HG02885 (cell line): Measurements from ENCODE around the gene ALAD.
"Not testable (repeated sequence)": the region's sequence is repeated elsewhere in the genome, so short reads cannot be mapped to it uniquely, and the experiment has no call there.

Source experiments
- ATAC-seq: cut with Tn5 transposase; IDR thresholded peaks from one replicate; pipeline ENCODE4 v1.9.1; 2021; ENCODE audit warnings: mild to moderate bottlenecking; ENCODE audit not compliant: unreplicated experiment, poor library complexity

ALAD gene

GRCh38 chr9:113375057-113376023 is 25.7 kb downstream of the ALAD start:
- no peak for ATAC-seq

DNA sequence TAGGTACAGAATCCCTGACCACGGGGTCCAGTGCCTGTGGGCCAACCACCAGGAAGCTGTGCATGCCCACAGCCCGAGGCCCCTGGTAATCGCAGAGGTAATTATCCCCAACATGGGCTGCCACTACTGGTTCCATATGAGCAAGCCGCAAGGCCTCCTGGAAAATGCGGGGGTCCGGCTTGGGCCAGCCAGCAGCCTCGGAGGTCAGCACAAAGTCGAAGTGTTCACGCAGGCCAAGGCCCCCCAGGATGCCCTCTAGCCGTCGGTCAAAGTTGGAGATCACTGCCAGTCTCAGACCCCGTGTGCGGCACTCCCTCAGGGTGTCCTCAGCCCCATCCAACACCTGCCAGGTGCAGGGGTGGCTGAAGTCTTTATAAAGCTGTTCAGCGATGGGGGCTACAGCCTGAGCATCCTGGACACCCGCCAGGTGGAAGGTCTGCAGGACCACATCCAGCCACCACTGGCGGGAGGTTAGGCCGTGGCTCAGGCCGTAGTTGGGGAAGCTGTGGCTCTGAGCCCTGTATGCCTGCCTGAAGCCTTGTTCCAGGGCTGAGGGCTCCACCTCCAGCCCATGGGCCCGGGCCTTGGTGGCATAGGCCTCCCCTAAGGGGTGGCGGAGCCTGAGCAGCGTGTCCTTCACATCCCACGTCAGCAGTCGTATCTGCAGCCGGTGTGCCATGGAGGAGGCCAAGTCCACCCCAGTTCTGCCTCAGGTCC is 27.2 kb downstream of the ALAD start:
- ATAC-seq = no peak

DNA sequence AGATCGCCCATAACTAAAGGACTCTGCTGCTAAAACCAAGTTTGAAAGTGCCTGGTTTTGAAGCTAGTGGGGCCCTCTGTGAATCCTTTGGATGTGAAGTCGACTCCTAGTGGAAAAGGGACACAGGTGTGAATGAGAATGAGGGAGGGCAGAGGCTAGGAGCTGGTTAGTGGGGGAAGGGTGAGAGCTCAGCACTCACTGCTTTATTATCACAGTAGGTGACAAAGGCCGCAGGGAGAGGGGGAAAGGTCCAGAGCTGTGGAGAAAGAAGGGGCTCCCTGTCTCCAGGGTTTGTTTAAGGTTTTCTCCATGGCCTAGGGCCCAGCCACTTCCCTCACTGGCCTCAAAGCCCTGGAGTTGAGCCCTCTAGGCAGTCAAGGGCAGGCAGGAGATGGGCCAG is 27.8 kb downstream of the ALAD start:
- no peak for ATAC-seq

GRCh38 chr9:113372059-113372458 is 29.0 kb downstream of the ALAD start:
- ATAC-seq = no peak

DNA sequence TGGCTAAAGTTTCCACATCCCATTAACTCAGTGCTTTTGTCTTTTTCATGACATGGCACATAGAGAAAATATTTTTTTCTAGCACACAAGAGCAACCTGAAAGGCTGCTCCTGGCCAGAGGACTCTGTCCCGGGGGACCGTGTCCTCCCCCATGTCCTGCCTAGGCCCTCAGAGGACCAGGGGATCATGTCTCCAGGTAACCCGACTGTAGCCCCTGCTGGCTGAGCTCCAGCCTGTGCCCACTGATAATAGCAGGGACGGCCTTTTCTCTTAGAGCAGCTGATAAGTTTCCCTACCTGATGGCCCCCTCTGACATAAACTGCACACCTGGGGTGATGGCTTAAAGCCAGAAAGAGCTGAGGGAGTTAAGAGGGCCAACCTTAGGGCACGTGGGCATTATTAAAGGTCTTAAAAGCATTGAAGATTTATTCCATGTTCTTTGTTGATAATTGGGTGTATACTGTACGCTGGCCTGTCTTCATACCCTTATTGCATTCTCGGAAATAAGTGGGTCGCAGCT is 30.2 kb downstream of the ALAD start:
- no peak for ATAC-seq

GRCh38 chr9:113369855-113370140 is 31.3 kb downstream of the ALAD start:
- no peak for ATAC-seq

DNA sequence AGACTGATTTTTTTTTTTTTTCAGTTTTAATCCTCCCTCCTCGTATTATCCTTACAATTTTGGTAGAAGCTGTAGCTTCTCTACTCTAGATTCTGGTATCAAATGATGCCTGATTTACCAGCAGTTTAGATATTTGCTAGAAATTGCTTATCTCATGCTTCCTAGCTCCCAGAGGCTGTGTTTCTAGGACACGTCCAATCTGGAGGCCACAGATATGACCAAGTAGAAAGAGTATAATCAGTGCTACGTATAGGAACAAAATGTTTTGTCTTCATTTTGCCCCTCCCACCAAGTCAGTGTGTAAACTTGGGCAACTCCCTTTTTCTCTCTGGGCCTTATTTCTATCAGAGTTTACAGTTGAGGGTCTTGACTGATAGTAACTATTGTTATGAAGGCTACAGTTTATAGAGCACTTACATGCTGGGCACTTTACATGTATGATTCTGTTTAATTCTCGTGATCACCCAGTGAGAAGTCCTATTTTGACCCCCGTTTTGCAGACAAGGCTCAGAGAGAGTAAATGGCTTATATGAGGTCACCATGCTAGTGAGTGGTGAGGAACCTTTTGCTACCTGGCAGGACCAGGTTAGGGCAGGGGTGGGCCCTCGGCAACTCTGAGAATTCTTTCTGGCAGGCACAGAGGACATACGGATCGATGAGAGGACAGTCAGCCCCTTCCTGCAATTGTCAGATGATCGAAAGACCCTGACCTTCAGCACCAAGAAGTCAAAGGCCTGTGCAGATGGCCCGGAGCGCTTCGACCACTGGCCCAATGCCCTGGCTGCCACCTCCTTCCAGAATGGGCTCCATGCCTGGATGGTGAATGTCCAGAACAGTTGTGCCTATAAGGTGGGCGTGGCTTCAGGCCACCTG is 31.9 kb downstream of the ALAD start:
- ATAC-seq = no peak

DNA sequence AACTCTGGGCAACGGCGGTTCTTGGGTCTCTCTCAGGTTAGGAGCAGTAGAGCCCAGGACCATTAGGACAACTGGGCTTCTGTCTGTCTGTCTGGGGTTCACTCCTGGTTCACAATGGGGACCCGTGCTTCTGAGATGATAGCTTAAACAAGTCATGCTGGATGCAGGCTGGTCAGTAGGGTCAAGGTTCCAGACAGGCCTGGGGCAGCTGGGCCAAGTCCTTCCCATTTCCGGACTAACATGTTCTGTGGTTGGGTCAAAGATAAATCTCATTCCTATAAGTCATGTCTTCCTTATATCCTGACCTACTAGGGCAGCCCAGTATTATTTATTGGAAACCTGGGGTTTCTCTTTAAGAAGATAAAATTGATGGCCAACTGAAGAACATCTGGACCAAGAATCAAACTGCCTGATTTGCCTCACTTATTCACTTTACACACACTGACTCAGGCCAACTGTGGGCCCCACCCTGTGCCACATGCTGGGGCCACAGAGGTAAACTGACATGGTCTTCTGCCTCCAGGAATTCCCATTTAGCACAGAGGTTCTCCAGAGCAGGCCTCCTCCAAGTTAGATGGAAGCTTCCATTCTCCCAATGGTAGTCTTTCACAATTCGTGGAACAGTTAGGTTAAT is 32.6 kb downstream of the ALAD start:
- ATAC-seq = no peak

- ATAC-seq = not testable (repeated sequence)
Observed at GRCh38 chr9:113365652-113366051, 35.4 kb downstream of the ALAD start.

DNA sequence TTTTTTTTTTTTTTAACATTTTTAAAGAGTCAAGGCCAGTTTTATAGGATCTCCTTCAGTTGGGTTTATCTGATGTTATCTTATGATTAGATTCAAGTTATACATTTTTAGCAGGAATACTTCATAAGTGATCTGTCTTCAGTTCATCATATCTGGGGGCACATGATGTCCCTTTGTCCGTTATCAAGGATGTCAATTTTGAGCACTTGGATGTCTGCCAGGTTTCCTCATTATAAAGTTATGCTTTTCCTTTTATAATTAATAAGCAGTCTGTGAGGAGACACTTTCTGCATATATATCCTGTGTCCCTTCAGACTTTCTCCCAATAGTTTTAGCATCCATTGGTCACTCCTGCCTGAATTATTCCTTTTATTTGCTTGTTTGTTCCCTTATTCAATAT is 36.1 kb downstream of the ALAD start:
- ATAC-seq = no peak

GRCh38 chr9:113363336-113363735 is 37.7 kb downstream of the ALAD start:
- ATAC-seq = no peak

DNA sequence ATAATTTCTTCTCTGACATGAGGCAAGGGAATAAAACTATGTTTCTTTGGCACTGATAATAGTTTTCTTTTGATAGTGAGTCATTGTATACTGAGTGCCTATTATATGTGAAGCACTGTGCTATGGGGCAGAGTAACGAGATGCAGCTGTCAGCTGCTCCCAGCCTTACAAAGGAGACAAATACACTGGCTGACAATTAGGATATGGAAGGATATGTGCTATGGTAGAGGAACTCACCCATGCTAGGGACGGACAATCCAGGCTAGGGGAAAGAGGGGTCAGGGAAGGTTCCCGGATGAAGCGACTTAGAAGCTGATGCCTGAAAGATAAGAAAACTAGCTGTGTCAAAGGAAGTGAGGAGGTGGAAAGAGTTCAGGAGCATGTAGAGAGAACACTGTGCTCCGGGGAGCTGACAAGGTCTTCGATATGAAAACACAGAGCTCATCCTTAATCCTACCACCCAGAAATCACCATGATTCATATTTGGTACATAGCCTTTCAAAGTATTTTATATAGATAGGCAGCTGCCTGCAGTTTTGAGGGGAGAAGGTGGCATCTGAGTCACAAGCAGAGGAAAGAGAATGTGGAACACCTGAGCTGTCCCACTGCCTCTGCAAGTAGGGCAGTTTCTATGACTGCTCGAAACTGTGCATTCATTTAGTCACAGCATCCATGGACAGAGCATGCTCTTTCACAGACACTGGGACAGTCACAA is 39.6 kb downstream of the ALAD start:
- no peak for ATAC-seq

GRCh38 chr9:113360242-113360842 is 40.7 kb downstream of the ALAD start:
- ATAC-seq = no peak

DNA sequence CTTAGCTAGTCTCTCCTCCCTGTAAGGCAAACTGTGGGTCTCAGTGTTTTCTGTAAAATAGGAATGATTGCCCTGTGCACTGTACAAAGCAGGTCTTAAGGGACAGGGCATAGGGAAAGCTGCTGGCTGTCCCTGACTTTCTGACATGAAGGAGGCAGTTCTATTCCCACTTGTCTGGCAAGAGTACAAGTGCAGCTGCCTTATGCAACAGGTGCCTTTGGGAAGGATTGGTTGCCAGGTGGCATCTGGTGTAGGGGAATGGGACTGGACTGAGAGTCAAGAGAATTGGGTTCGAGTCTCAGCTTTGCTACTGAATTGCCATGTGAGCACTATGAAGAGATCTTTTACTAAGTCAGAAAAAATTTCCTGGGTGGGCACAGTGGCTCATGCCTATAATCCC is 41.7 kb downstream of the ALAD start:
- ATAC-seq = no peak

- no peak for ATAC-seq
Observed at GRCh38 chr9:113356686-113357292, 44.3 kb downstream of the ALAD start.

DNA sequence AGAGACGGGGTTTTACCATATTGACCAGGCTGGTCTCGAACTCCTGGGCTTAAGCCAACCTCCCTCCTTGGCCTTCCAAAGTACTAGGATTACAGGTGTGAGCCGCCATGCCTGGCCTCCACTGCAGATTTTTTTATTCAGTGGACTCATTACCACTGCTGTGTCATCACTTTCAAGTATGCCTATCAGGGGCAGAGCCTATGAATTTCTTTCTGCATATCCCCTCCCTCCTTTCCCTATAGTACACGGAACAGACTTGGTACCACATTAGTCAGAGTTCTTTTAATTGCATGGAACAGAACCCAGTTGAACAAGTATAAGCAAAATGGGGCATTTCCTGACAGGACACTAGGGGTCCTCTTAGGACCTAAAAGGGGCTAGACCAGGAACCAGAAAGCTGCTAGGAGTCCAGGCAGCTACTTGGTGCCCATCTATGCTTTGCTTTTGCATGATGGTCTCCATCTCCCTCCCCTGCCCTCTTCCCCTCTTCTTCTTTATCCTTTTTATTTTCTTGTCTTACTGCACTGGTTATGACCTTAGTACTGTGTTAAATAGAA is 46.0 kb downstream of the ALAD start:
- no peak for ATAC-seq

GRCh38 chr9:113352411-113352810 is 48.7 kb downstream of the ALAD start:
- no peak for ATAC-seq

DNA sequence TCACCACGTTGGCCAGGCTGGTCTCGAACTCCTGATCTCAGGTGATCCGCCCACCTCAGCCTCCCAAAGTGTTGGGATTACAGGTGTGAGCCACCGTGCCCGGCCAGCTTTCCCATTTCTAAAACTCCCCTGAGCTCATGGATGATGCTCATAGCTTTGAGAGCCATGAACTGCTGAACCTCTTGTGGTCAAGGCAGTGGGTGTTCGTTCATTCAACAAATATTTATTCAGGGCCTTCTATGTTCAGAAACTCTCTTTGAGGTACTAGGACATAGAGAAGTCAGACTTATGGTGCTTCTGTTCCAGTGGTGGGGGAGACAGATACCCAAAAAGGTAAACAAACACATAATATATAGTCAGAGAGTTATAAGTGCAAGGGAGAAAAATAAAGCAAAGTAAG is 49.1 kb downstream of the ALAD start:
- ATAC-seq = no peak
